NCI-H748 (cell line): ENCODE results near the gene C13orf42.
A peak's percentile ranks its signal among the peaks of the same experiment; 100 is the strongest.

Experiments used
- DNase-seq: peaks from one replicate; lab custom pipeline; 2025; ENCODE audit not compliant: unreplicated experiment; lab: John Stamatoyannopoulos, UW

C13orf42 gene

DNA sequence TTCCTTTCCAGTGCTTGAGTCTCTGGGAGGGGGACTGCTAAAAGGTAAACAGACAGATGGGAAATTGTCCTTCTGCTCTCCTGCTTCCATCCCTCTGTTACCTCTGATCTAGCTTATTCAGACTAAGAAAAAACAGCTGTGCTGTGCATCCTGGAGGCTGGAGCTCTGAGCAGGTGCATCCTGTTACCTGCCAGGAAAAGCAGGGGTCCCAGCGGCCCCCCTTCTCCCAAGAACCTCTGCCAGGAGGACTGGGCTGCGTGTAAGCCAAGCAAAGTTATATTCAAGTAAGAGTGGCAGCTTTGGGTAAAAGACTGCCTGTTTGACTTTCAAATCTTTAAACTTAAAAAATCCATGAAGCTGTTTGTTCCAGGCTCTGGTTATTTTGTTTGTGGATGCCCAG is 75.1 kb downstream of the C13orf42 start:
- DNase-seq: peak; percentile 91

DNA sequence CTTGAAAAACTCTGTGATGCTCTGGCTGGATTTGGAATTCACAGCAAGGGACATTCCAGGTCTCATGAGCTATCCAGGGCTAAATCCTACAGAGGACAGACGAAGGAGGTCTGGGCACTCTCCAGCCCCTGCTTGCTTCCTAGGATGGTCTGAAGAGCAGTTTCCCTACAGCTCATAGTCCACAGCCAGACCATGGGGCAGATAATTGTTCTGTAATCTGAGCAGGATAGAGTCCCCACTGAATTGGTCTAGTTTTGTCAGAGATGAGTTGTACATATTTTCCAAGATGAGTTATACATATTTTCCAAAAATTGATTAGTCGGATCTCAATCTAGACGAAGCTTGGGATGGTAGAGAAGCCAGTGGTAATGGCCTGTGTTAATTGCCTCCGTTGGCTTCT is 75.6 kb downstream of the C13orf42 start:
- DNase-seq: peak; percentile 72

- DNase-seq: peak; percentile 94
Observed at GRCh38 chr13:51034906-51035305, 76.2 kb downstream of the C13orf42 start.

DNA sequence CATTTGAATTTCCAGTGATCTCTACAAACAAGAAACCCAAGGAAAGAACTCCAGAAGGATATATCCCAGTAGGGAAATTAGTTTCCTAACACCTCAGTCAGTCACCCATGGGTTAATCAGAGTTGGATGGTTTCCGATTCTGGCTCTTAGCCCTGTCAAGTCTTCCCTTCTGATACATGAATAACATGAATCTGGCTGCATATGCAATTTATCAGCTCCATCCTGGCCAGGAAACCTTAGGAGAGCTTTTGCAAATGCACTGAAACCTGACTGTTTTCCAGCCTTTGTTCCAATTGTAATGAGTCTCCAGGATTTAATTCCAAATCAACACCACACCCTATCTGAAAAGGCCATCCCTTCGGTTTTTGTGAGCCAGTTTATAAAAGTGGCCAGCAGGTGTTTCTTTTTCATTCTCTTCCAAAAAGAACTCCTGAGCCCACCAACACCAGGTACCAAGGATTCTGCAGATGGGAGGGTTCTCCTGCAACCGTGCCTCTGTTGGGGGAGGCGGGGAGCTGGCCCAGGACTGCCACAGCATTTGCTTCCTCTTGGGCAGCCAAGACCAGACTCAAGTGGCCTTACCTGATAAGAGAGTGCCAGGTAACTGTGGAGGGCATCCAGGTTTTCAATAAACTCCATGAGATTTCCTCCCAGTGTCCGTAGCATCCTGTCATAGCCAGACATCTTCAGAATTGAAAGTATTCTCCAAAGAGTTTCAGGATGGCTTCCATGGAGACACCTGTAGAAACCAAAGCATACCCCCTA is 77.5 kb downstream of the C13orf42 start:
- peak; percentile 69 for DNase-seq

DNA sequence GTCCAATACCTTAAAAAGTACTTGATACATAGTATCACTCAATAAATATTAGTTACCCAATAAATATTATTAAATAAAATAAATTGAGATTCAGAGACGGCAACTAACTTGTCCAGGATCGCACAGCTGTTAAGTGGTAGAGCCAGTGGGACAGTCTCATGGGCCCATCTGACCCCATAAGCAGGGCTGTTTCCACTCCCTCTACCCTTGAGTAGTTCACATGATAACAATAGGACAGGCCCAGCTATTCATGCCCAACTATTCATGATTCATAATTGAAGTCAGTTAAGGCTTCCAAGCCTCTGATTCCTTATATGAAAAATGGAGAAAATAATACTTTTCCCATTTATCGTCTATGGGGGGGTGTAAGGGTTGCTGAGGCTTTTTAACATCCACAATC is 78.2 kb downstream of the C13orf42 start:
- no peak for DNase-seq
